K562 (cell line): Measurements from ENCODE around the gene WDR72. TPM values are rescaled to one million over a fixed set of nuclear protein-coding genes. Genes with fewer than 3 reads are reported as not detected.

Experiments used
- ATAC-seq: fragments of 200-7000 bp; cut with Tn5 transposase; 3 replicates; pipeline ENCODE4 v1.9.1; 2020; ENCODE audit warnings: moderate library complexity
- BruUV-seq: library from RNA; stranded (reverse); fragments of 400-500 nt; replicated peaks from 2 replicates; lab custom pipeline; 2021; lab: Mats Ljungman, UMichigan
- CTCF ChIA-PET: fragments of 300-600 bp; formaldehyde crosslinking; extraction: SDS; loops from one replicate; lab custom pipeline; 2021; ENCODE audit warnings: low intra/inter-chr PET ratio; lab: Yijun Ruan, JAX
- POLR2A ChIA-PET: fragments of 300-600, 350-650 bp; sonication (Branson Sonifier 250); formaldehyde crosslinking; extraction: SDS; loops from one replicate; lab custom pipeline; 2021; ENCODE audit warnings: antibody characterized with exemption, inconsistent platforms; lab: Yijun Ruan, JAX
- DNase-seq, 4 experiments: peaks; one replicate each; pipeline versions ENCODE4 v3.0.0 to v3.0.0-alpha.2; 2011 to 2018; ENCODE audit warnings: low spot score in 3 of 4, mixed read lengths in 3 of 4; ENCODE audit errors: extremely low read depth in 1 of 4
- FAIRE-seq: peaks from 2 replicates; lab custom pipeline; 2011; peaks lifted over from hg19 to GRCh38; lab: Jason Lieb, UNC
- H2AFZ ChIP-seq: 2 replicates; pipeline ENCODE4 v1.6.0; 2011; ENCODE audit warnings: low read depth, low read length, control low read depth, inconsistent platforms
- H3K27ac ChIP-seq: fragments of 200-600 bp; 3 replicates; pipeline ENCODE4 v1.8.0; 2011; ENCODE audit warnings: low read depth, mild to moderate bottlenecking, control low read depth, inconsistent platforms, low read length, moderate library complexity, mixed read lengths; ENCODE audit errors: extremely low read depth
- H3K27me3 ChIP-seq, 2 experiments: fragments of 300-600 bp in 1 of 2; 2 replicates in 1 of 2; 3 replicates in 1 of 2; pipeline versions ENCODE4 v1.6.0 to v1.8.0; 2011; ENCODE audit warnings: inconsistent platforms in 2 of 2, low read length in 2 of 2, mild to moderate bottlenecking in 1 of 2, mixed read lengths in 1 of 2, moderate library complexity in 1 of 2; ENCODE audit not compliant: control insufficient read depth in 2 of 2, insufficient read depth in 2 of 2
- H3K36me3 ChIP-seq: fragments of 300-600 bp; 3 replicates; pipeline ENCODE4 v1.8.0; 2011; ENCODE audit warnings: mild to moderate bottlenecking, low read length, inconsistent platforms; ENCODE audit not compliant: control insufficient read depth, insufficient read depth
- H3K4me1 ChIP-seq, 2 experiments: fragments of 200-600 bp in 1 of 2; replicated peaks in 1 of 2; 2 replicates in 1 of 2; 3 replicates in 1 of 2; pipeline versions ENCODE4 v1.5.1 to v1.8.0; 2011; ENCODE audit warnings: inconsistent platforms in 2 of 2, low read length in 2 of 2, mild to moderate bottlenecking in 1 of 2, mixed read lengths in 1 of 2, moderate library complexity in 1 of 2; ENCODE audit not compliant: control insufficient read depth in 2 of 2, insufficient read depth in 2 of 2
- H3K4me2 ChIP-seq: 2 replicates; pipeline ENCODE4 v1.6.1; 2011; ENCODE audit warnings: low read length, control low read depth, inconsistent platforms, mixed read lengths; ENCODE audit not compliant: insufficient read depth
- H3K4me3 ChIP-seq: fragments of 200-600 bp; sonication (generic), shearing (Covaris generic); 2 replicates; pipeline ENCODE4 v1.5.1; 2016; ENCODE audit warnings: control low read depth, inconsistent platforms
- H3K79me2 ChIP-seq: fragments of 200-600 bp; 3 replicates; pipeline ENCODE4 v1.8.0; 2011; ENCODE audit warnings: low read length, inconsistent platforms; ENCODE audit not compliant: control insufficient read depth, insufficient read depth
- H3K9ac ChIP-seq, 2 experiments: 2 replicates each; pipeline versions ENCODE4 v1.6.0 to v1.6.1; 2011; ENCODE audit warnings: low read depth in 2 of 2, low read length in 2 of 2, control low read depth in 1 of 2, inconsistent platforms in 1 of 2, mild to moderate bottlenecking in 1 of 2, mixed read lengths in 1 of 2; ENCODE audit not compliant: insufficient read depth in 1 of 2
- H3K9me1 ChIP-seq: one replicate; pipeline ENCODE4 v1.6.0; 2011; ENCODE audit warnings: inconsistent platforms, mild to moderate bottlenecking, low read length, moderate library complexity; ENCODE audit not compliant: control insufficient read depth, insufficient read depth
- H3K9me3 ChIP-seq: replicated peaks from 2 replicates; pipeline ENCODE4 v1.5.1; 2011; ENCODE audit warnings: low read depth, low read length, inconsistent platforms; ENCODE audit not compliant: control insufficient read depth, insufficient read depth
- H4K20me1 ChIP-seq: replicated peaks from 2 replicates; pipeline ENCODE4 v1.6.1; 2011; ENCODE audit warnings: low read length, inconsistent platforms, mixed read lengths; ENCODE audit not compliant: control insufficient read depth, insufficient read depth
- ATF7 ChIP-seq: fragments of 450-650 bp; IDR thresholded peaks from 2 replicates; pipeline ENCODE4 v1.7.1; 2014; ENCODE audit warnings: mild to moderate bottlenecking, moderate library complexity
- CBFB ChIP-seq: sonication (generic); formaldehyde crosslinking; IDR thresholded peaks from 2 replicates; pipeline ENCODE4 v1.4.0; 2020; ENCODE audit warnings: mild to moderate bottlenecking, missing genetic modification reagents
- LCOR ChIP-seq: sonication (generic); formaldehyde crosslinking; IDR thresholded peaks from 2 replicates; pipeline ENCODE4 v1.8.0; 2022; ENCODE audit warnings: mild to moderate bottlenecking, missing genetic modification reagents
- RCOR1 ChIP-seq, 2 experiments: IDR thresholded peaks; 2 replicates each; pipeline ENCODE4 v1.6.1; 2012; ENCODE audit warnings: low read depth in 2 of 2, low read length in 2 of 2, borderline replicate concordance in 1 of 2, improper control_type of control experiment in 1 of 2
- SIN3B ChIP-seq: fragments of 450-650 bp; IDR thresholded peaks from 2 replicates; pipeline ENCODE4 v1.6.1; 2017; ENCODE audit warnings: low read depth, mild to moderate bottlenecking, moderate library complexity
- WGBS: fragments of 100-300 bp; shearing (Covaris generic); methylation state at CpG from one replicate; pipeline ENCODE4 v1.1.6; 2016; ENCODE audit warnings: low coverage, mixed read lengths; ENCODE audit not compliant: insufficient coverage; ENCODE audit errors: missing lambda C conversion rate; 5-methylcytosine and 5-hydroxymethylcytosine counted together
- in situ Hi-C: fragments of 300-500 bp; cut with MboI; formaldehyde crosslinking; loops from 4 replicates; pipeline ENCODE4 v1.15.0; 2018; ENCODE audit warnings: inconsistent platforms, mixed read lengths
- intact Hi-C: fragments of 100-400 bp; cut with micrococcal nuclease; formaldehyde crosslinking; loops from 2 replicates; pipeline ENCODE4 v1.14.2; 2022
- polyA plus RNA-seq, 8 experiments: library from polyadenylated mRNA; depleted of rRNA in 4 of 8; stranded (reverse) in 5 of 8; unstranded in 3 of 8; fragments of >200 nt; fragmentation: Nextera tagmentation in 2 of 8; fragmentation: Illumina TruSeq in 1 of 8; extraction: Ambion mirVana in 2 of 8; extraction: Trizol in 1 of 8; gene quantifications; 2 replicates each; pipeline versions ENCODE4 v1.2.1 to v1.2.3, GENCODE V29; 2011 to 2014; ENCODE audit warnings: inconsistent platforms in 1 of 8, missing spikeins in 1 of 8
- total RNA-seq, 7 experiments: library from RNA; depleted of rRNA in 6 of 7; stranded (reverse); fragments of >200 nt in 6 of 7; fragmentation: Illumina TruSeq in 2 of 7; extraction: Trizol in 2 of 7; gene quantifications; 2 replicates each; pipeline versions ENCODE4 v1.2.1 to v1.2.3, GENCODE V29; 2011 to 2021; ENCODE audit warnings: low replicate concordance in 1 of 7
- TF ChIP-seq, protein P1 (sequence below): fragments of 450-650 bp; formaldehyde crosslinking; IDR thresholded peaks from 2 replicates; pipeline ENCODE4 v1.4.0; 2020; ENCODE audit warnings: mild to moderate bottlenecking, mixed read lengths

The WDR72 gene
- total and polyA plus RNA-seq, 9 of the 15 experiments (the other 6 are each of a cell fraction or from before 2014, with no cell fraction given) = 0.01 TPM; not detected in 8

DNA sequence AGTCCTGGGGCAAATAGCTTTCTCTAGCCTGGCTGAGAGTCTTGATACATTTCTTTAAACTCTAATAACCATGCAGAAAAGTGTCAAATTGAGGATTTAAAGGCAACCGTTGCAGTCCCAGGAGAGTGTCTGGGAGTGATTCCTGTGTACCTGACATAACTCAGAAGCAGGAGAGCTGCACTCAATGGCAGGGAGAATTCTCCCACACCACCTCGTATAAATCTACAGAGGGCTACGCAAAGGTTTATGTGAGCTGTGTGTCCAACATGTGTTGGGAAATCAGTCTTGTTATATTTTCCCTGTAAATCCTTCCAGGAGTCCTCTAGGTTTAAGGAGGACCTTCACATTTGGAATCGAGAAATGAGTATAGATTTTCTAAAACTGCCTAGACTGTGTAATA lies 192.6 kb downstream of the WDR72 start:
- Histone ChIP-seq H3K4me1 (no peaks in the 10 kb centered on the region), H3K27me3 (no peaks in the 10 kb centered on the region), H3K9me3 (0 out of 2 replicates have a peak, but pooled peaks cover 2% of the 10 kb centered on the region), H3K9ac (no peak overlapping the region), H3K9me1 (no peaks in the 10 kb centered on the region), H4K20me1 (no peaks in the 10 kb centered on the region), H3K27ac (no peak overlapping the region), H3K4me3 (no peak overlapping the region), H2AFZ (no peak overlapping the region), H3K4me2 (no peak overlapping the region), H3K36me3 (no peaks in the 10 kb centered on the region), H3K79me2 (no peaks in the 10 kb centered on the region)
- POLR2A ChIA-PET = no interaction called here
- CTCF ChIA-PET = no interaction called here
- BruUV-seq = no TSS peak
- no peak for DNase-seq
- 3% methylated on average over 4 of the region's 4 CpGs for WGBS
- in situ Hi-C loops = no loop called here
- no peak for ATAC-seq
- TF ChIP-seq, protein P1, sequence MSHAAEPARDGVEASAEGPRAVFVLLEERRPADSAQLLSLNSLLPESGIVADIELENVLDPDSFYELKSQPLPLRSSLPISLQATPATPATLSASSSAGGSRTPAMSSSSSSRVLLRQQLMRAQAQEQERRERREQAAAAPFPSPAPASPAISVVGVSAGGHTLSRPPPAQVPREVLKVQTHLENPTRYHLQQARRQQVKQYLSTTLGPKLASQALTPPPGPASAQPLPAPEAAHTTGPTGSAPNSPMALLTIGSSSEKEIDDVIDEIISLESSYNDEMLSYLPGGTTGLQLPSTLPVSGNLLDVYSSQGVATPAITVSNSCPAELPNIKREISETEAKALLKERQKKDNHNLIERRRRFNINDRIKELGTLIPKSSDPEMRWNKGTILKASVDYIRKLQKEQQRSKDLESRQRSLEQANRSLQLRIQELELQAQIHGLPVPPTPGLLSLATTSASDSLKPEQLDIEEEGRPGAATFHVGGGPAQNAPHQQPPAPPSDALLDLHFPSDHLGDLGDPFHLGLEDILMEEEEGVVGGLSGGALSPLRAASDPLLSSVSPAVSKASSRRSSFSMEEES (CRISPR knock-in tag) = no peak
- TF ChIP-seq LCOR (no peak), RCOR1 (IDR thresholded peaks at IDR 0.05; ENCODE audit: borderline replicate concordance in 1 of 2, low read depth in 2 of 2, low read length in 2 of 2) (no peak), CBFB (no peak), SIN3B (no peak), ATF7 (no peak)
- intact Hi-C loops = no loop called here
- FAIRE-seq = no peak
